ENCODE measurements around the gene EHF.

DNA sequence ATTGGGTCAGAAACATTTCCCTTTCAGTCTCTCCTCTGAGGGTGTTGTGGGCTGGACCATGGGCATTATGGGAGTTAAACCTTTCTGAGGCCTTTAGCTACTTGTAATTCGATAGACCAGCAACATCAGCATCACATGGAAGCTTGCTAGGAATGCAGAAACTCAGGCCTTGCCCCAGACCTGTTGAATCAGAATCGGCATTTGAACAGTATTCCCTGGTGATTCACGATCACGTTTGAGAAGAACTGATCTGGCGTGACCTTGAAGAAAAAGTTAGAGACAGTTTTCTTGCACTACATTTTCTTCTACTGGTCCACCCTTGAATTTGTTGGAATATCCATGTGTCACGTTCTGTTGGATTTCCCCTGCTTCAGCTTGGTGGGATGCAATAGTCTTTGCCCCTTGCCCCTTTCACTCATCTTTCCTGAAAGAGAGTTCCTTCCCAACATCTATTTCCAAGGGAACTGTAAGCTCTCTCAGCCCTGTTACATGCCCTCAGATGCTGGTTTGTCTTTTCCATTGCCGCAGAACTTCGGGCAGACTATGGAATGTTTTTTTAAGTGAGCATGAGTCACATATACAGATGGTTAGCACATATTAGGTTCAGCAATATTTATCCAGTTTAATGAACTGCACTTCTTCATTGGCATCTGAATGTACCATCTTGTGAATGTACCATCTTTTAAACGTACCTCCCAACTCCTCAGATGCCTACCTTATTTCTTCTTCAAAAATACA is 23.9 kb downstream of the EHF start:
- TF ChIP-seq KLF16 (CRISPR knock-in tag; IDR thresholded peaks at IDR 0.05) (no peak), NCOR1 (IDR thresholded peaks at IDR 0.05; ENCODE audit: borderline replicate concordance, low read length) (no peak), CTCF (CRISPR knock-in tag; IDR thresholded peaks at IDR 0.05) (no peak), NR3C1 (CRISPR knock-in tag; IDR thresholded peaks at IDR 0.05) (no peak), POLR2AphosphoS5 (IDR thresholded peaks at IDR 0.05; ENCODE audit: low read depth, low read length) (no peak), POLR2A (IDR thresholded peaks at IDR 0.05; ENCODE audit: insufficient read depth in 1 of 2, low read depth in 2 of 2, low read length in 2 of 2) (no peak), ZFP62 (CRISPR knock-in tag; IDR thresholded peaks at IDR 0.05) (no peak)
- TF ChIP-seq, protein P1, sequence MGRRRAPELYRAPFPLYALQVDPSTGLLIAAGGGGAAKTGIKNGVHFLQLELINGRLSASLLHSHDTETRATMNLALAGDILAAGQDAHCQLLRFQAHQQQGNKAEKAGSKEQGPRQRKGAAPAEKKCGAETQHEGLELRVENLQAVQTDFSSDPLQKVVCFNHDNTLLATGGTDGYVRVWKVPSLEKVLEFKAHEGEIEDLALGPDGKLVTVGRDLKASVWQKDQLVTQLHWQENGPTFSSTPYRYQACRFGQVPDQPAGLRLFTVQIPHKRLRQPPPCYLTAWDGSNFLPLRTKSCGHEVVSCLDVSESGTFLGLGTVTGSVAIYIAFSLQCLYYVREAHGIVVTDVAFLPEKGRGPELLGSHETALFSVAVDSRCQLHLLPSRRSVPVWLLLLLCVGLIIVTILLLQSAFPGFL (CRISPR knock-in tag; IDR thresholded peaks at IDR 0.05): no peak

Data from HepG2 (cell line).